ENCODE results near the gene ACVR1.
A peak's percentile ranks its signal among the peaks of the same experiment; 100 is the strongest.
"Not testable (repeated sequence)": the region's sequence is repeated elsewhere in the genome, so short reads cannot be mapped to it uniquely, and the experiment has no call there.

ACVR1 gene

GRCh38 chr2:157891643-157892041 is 15.5 kb upstream of the ACVR1 start:
- no peak for DNase-seq

DNA sequence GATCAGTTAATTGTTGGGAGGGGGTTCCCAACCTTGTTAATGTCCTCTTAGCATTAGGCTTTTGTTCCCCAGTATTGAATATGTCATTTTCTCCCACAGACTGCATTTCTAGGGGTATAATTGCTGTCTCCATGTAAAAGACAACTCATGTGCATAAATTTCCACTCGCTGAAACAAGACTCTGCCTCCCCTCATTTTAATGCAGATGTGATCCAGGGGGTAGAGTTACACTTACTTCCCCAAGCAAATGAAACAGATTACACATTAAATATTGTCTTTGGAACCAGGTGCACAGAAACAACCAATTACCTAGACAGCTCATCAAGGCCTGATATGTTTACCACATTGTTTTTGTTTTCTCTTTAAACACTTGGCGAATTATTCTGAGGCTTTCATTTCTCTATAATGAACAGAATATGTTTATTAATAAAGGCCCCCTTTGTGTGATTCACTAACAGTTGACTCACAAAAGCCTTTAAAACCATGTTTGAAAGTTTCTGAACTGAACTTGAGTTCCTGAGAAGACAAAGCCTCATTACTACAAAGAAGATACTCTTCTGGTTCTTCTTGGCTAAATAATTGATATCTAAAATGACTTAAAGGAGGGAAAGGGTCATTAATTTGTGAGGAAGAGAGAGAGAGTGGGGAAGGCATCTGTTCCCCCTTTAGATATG is 15.0 kb upstream of the ACVR1 start:
- no peak for DNase-seq

DNA sequence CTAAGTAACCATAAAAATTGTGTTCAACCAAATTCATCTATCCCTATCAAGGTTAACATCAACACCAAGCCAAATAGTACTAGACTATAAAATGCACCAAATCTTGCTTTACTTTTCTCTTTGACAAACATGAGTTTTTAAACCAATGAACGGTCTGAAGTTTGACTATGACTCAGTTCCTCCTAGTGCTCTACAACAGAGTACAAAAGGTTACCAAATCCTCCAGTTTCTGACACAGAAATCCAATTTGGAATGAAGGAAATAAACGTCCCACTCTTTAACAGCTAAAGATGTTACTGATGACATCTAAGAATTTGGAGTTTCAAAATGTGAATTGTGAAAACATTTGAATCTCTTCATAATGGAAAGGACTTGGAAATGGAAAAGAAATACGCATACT is 11.8 kb upstream of the ACVR1 start:
- no peak for DNase-seq

DNA sequence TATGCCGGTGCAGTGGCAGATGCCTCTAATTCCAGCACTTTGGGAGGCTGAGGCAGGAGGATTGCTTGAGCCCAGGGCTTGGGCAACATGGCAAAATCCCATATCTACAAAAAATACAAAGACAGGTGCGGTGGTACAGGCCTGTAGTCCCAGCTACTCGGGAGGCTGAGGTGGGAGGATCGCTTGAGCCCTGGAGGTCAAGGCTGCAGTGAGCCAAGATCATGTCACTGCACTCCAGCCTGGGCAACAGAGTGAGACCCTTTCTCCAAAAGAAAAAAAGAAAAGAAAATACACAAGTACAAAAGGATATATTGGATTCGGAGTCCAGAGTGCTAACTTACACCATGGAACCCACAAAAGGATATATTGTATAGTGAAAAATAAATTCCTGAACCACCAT is 8.4 kb upstream of the ACVR1 start:
- not testable (repeated sequence) for DNase-seq

DNA sequence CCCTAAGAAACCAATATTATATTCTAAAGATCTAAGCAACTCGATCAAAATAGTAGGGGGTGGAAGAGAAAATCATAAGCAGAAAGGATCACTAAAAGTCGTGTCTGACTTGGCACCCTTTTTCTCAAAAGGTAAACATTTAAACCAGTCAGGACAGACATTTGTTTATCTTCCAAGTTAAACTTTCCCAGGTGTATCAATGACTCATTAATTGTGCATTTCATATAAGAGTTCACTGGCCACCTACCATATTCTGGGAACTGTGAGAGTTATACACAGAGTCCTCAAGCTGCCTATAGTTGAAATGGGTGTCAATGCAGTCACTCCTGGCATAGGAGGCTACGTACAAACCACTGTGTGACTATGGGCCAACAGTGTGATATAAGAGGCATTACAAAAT is 4.8 kb upstream of the ACVR1 start:
- no peak for DNase-seq

DNA sequence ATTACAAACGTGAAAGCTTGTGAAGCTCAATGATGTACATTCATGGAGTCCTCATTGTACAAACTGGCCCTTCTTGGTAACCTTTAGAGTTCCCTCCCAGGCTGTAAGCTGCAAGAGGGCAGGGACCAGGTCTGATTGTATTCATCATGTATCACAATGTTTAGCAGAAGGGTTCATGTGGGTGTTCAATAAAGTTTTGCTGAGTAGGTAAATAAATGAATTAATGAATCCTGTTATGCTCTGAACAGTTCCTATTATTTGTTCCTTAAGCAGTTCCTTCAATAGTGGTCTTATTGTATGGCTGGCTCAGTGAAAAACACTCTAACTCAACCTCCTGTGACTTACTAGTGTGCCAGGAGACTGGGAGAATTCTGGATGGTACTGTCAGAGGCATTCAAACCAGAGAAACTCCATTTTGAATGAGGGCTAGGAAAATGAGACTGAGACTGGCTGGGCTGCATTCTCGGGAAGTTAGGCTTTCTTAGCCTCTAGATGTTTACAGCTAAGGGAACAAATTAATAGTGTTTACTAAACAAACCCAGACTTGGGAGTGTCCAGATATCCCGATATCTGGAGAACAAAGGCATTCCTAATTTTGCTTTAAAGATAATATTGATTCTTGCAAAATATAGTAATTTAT is 1.8 kb upstream of the ACVR1 start:
- no peak for DNase-seq

DNA sequence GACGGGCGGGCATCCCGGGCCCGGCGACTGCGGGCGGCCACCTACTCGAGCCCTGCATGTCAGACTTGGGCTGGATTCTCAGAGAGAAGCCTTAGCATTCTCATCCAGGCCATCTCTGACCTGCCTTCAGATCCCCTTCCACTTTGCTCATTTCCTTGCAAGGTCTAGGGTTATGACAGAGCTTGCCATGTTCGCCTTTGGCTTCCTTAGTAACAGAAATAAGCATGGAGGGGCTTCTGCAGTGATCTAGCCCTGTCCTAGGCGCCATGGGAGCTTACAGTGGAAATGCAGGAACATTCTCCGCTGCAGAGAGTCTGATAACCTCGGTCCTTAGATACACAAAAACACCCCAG is 632 bp upstream of the ACVR1 start:
- DNase-seq, result no peak

GRCh38 chr2:157875641-157876065 is 477 bp downstream of the ACVR1 start:
- DNase-seq, result peak; percentile 61

DNA sequence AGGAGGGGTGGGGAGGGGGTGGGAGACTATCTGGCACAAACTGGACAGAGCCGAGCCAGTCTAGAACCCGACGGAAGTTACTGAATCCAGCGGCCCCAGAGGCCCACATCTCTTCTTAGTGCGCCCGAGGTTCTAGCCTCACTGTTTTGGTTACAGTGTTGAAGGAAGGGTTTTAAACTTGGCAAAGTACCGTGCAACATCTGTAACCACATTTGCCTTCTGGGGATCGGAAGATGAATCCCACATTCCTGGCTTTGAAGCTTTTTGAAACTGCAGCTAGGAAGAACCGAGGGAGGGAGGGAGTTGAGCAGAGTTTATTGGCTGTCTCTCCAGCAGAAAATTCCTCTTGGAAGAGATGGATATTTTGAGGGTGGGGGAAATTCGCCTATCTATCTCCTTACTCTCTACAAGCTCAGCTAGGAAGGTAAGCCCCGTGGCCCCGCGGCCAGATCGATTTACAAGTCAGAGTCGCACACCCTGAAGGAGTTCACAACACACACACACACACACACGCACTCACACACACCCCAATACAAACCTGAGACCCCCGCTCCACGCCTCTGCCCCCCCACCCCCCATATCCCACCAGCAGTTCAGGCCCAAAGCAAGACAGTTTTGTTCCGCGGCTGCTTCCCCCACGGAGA is 1.0 kb downstream of the ACVR1 start:
- no peak for DNase-seq

- DNase-seq, result no peak
Observed at GRCh38 chr2:157874348-157874747, 1.8 kb downstream of the ACVR1 start.

- no peak for DNase-seq
Observed at GRCh38 chr2:157872791-157873190, 3.3 kb downstream of the ACVR1 start.

- no peak for DNase-seq
Observed at GRCh38 chr2:157871415-157871814, 4.7 kb downstream of the ACVR1 start.

DNA sequence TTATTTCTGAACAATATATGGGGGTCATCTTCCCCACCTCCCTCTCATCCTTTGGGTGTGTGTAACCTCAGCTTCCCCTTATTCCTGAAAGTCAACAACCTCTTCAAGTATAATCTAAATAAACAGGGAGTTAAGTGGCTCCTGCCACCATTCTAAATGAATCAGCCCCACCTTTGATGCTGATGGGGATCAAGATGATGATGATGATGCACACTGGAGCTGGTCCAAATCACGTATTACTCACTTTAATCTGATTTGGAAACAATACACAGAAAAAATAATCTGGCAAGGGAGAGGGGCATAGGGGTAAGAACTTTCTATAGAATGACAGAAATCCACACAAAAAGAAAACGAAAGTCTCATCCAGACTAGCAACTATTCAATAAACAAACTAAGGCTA is 7.1 kb downstream of the ACVR1 start:
- DNase-seq, result no peak

GRCh38 chr2:157867703-157868102 is 8.4 kb downstream of the ACVR1 start:
- DNase-seq, result no peak

DNA sequence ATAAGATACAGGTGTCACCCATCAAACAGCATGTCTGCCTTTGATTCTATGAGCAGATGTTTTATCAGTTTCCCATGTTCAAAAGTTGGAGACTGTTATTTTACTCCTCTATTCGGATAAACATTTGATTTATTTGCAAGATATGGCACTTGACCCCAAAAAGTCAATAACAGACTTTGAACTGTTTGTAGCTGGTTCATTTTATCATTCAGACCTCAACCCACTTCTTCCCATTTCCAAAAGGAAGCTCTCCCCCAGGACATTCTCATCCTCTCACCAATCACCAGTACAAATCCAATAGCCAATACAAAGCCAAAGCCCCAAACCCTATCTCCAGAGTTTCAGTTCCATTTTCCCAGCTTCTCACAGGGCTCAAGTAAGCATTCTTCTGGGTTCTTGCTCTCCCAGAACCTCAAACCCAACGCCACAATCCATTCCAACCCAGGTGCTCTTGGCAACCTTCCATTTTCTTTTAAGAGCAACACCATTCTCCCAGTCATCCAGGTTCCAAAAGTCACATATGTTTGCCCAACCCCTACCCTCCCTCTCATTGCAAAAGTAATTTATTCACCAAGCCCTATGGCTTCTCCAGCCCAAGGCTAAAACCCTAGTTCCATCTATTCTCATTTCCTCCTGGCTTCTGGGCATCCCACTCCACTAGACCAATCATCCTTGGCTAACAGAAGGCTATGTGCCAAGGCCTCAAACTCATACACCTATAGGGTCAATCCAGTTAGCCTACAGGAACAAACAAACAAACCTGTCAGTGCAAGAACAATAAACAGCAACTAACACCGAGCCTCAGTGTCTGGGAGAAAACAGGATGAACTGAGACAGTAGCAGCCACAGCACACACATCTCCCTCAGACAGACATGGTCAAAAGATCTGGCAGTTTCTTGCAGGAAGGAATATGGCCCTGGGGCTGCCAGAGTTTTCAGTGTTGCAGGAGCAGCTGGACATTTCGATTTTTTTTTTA is 9.2 kb downstream of the ACVR1 start:
- no peak for DNase-seq

- no peak for DNase-seq
Observed at GRCh38 chr2:157866202-157866601, 9.9 kb downstream of the ACVR1 start.

- no peak for DNase-seq
Observed at GRCh38 chr2:157864857-157865430, 11.2 kb downstream of the ACVR1 start.

GRCh38 chr2:157858846-157859245 is 17.3 kb downstream of the ACVR1 start:
- no peak for DNase-seq

DNA sequence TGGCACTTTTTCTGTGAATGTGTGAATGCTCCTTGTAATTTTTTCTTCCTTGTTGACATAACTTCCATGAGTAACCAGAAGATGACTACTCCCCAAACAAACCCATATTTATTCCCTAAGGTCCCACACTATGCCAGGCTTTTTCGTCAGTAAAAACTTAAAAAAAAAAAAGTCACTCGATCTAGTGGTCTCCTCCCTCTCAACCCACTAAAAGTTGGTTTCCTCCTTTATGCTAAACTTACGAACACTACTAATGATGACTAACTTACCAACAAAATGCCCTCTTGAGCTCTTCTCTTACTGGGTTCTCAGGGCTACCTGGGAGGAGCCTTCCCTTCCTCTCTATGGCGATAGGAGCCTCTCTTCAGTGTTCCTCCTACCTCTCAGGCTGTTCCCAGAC is 18.2 kb downstream of the ACVR1 start:
- no peak for DNase-seq

- DNase-seq, result no peak
Observed at GRCh38 chr2:157856187-157856515, 20.0 kb downstream of the ACVR1 start.

- DNase-seq, result no peak
Observed at GRCh38 chr2:157853820-157854219, 22.3 kb downstream of the ACVR1 start.

DNA sequence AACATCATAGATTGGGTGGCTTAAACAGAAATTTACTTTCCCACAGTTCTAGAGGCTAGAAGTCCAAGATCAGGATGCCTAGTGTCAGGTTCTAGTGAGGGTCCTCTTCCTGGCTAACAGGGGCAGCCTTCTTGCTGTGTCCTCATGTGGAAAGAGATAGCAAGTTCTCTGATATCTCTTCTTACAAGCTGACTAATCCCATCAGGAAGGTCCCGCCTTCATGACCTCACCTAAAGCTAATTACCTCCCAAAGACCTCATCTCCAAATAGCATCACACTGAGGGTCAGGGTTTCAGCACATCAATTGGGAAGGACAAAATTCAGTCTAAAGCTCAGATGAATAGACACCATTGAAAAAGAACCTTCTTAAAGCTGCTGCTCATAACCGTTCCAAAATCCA is 22.9 kb downstream of the ACVR1 start:
- DNase-seq, result no peak

DNA sequence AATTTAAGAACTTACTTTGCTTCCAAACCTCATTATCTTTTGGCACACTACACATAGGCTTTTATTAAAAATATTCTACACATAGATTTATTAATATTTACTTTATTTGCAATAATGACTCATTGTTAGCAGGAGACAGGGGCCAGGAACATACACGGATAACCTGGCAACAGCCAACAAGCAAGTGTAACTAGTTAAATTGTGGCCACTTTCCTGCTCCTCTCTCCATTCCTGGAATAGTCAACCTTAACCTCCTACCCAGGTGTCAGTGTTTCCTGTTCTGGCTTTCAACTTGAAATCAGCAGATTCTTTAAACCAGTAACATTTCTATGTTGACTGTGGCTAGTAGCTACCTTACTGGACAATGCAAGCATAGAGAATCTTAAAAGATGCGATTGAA is 26.5 kb downstream of the ACVR1 start:
- no peak for DNase-seq

Measured in stimulated activated CD4-positive, alpha-beta T cell treated with anti-CD3 and anti-CD28 coated beads, Interleukin-12 subunit alpha, Interleukin-12 subunit beta, amount 100 ng/mL, for 4 hours (primary cell).